NCI-H146 treated with DMSO at 0.1 percent for 48 hours (cell line): Measurements from ENCODE around the gene CCDC141.

Experiments
- DNase-seq: peaks from one replicate; lab custom pipeline; 2025; ENCODE audit not compliant: unreplicated experiment; lab: John Stamatoyannopoulos, UW

CCDC141 gene

DNA sequence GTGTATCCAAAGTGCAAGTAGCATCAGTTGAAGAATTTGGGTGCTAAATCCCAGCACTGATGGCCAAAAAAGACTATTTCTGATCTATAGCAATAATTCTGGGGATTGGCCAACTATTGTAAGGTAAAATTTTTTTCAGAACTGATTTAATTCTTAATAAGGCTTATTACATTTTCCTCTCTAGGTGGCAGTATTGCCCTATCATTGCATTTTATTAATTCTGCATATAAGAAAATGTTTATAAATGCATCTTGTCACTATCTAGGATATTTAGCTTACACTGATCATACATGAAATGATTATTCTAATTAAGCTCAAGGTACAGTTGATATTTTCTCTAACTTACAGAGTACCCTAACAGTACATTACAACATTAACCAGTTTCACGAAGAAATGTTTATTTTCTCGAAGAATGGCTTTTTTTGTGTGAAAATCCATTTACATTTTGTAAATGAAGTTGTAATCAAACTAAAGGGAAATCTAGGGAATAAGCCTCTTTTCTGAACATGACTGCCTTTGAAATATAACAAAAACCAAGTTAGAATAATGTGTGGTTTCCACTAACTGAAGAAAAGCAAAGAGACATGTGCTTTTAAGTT, 253.8 kb downstream of the CCDC141 start:
- peak; percentile 11 for DNase-seq

DNA sequence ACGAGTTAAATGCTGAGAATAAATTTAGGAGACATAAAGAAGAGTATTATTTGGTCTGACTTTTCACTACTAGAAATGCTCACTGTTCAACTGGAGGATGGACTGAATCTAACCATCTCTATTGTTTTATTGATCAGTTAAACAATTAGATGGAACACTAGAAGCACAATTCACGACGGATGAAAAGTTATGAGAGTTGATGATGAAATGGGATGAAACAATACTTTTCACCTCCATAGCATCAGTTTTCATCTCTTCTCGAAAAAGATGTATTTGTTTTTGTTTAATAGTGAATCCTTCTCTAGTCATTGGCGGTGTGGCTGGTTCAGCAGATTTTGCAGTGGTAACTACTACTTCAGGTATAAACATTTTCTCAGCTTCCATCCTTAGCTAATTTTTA, 262.0 kb downstream of the CCDC141 start:
- DNase-seq: no peak

DNA sequence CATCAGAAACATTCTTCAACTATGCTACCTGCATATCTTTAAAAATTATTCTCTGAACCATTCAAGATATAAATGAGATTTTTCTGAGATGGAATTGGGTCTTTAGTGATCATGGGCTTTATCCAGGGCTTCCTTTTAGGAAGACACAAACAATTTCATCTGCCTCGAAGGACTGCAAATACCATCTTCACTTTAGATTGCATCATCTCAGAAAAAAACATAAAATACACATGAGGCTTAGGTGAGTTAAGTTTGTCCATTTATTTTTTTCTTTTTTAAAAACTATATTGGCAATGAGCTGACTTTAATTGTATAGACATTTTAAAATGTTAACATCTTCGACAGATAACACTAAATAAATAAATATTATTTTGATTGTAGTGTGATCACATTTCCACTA, 262.8 kb downstream of the CCDC141 start:
- DNase-seq: no peak

DNA sequence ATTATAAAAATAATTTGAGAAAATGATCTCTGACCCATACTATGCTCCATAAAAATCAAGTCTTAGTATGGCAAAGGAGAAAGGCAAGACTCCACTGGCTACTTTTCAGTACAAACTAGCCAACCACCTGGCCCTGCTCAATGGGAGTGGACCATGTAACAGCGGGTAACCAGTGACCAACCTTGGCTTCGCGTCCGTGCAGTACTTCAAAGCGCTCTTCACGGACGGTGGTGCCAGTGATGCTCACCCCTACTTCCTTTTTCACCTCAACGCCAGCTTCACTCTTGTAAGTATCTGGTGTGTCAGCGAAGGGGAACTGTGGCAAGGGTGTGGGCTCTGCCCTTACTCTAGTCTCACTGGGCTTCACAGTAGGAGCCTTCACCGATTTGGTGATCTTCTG, 266.0 kb downstream of the CCDC141 start:
- no peak for DNase-seq

DNA sequence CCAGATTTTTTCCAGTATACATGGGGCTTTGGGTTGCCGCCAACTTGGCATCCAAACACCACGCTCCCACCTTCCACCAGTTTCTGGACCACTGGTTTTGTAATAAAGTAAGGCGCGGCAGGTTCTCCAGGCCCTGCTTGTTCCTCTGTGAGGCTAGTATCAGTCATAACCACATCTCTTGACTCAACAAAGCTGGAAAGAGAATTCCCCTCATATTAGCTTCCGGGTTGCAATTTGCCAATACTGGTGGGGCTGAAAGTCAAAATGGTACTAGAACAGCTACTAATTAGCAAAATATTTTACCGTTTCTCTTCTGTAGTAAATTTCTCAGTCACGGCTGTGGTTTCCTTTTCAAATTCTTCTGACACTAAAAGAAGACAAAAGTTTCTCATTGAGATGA, 267.7 kb downstream of the CCDC141 start:
- no peak for DNase-seq
